SK-N-SH treated with all-trans-retinoic acid at 6 μM for 48 hours (cell line): ENCODE data around the gene OR1I1.

ENCODE experiments used
- CSDC2 ChIP-seq: fragments of 250-450 bp; sonication (Bioruptor Pico); IDR thresholded peaks from 2 replicates; pipeline ENCODE4 v1.5.0; 2020; ENCODE audit warnings: mild to moderate bottlenecking, moderate library complexity
- GLIS3 ChIP-seq: fragments of 250-450 bp; sonication (Bioruptor Pico); IDR thresholded peaks from 2 replicates; pipeline ENCODE4 v1.5.0; 2020; ENCODE audit warnings: mild to moderate bottlenecking, moderate library complexity
- ZNF70 ChIP-seq: fragments of 450-650 bp; formaldehyde crosslinking; IDR thresholded peaks from 2 replicates; pipeline ENCODE4 v1.5.0; 2020; ENCODE audit warnings: mild to moderate bottlenecking, moderate library complexity

DNA sequence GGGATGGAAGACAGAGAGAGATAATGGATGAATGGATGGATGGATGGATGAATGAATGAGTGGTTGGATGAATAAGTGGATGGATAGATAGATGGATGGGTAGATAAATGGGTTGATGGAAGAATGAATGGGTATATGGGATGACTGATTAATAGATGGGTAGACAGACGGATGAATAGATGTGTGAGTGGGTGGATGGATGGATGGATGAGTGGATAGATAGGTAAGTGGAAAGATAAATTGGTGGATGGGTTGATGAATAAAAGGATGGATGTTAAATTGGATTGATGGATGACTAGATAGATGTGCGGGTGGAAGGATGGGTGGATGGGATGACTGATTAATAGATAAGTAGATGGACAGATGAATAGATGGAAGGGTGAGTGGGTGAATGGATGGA is 31.4 kb upstream of the OR1I1 start:
- TF ChIP-seq ZNF70 (CRISPR knock-in tag) = no peak
- TF ChIP-seq CSDC2 (CRISPR knock-in tag) = no peak
- no peak for TF ChIP-seq GLIS3 (CRISPR knock-in tag)
